ENCODE data around the gene HOXB5. TPM values are rescaled to one million over a fixed set of nuclear protein-coding genes. Genes with fewer than 3 reads are reported as not detected.

Gene HOXB5
- total RNA-seq, 1 donor from 2014 or later, result not detected

- Histone ChIP-seq H4K20me1 (ENCODE audit: insufficient read depth, low read length) (peaks cover 3% of the 10 kb centered on the region), H2AFZ (ENCODE audit: low read depth, low read length) (peak within 1 kb of the TSS; percentile 67), H3K27me3 (ENCODE audit: insufficient read depth, low read length) (peaks cover 97% of the 10 kb centered on the region), H3K9me3 (ENCODE audit: insufficient read depth, low read depth, low read length) (peaks cover 10% of the 10 kb centered on the region), H3K4me1 (ENCODE audit: insufficient read depth, low read length) (peaks cover 11% of the 10 kb centered on the region), H3K27ac (ENCODE audit: low read depth, low read length) (no peak within 1 kb of the TSS), H3K4me2 (ENCODE audit: low read length) (peak within 1 kb of the TSS; percentile 78), H3K9ac (ENCODE audit: low read length) (no peak within 1 kb of the TSS), H3K79me2 (ENCODE audit: insufficient read depth, low read length) (no peaks in the 10 kb centered on the region), H3K36me3 (ENCODE audit: insufficient read depth, low read length) (no peaks in the 10 kb centered on the region), H3K4me3 (ENCODE audit: insufficient read depth, low read depth, low read length) (peak within 1 kb of the TSS; percentile 20)
- Mint-ChIP-seq H3K27me3 (ENCODE audit: low read depth, unreplicated experiment) (peaks cover 86% of the 10 kb centered on the region), H3K4me3 (ENCODE audit: unreplicated experiment) (peak within 1 kb of the TSS; percentile 40), H3K4me1 (ENCODE audit: low read depth, unreplicated experiment) (no peaks in the 10 kb centered on the region), H3K27ac (ENCODE audit: unreplicated experiment) (peak within 1 kb of the TSS; percentile 81), H3K36me3 (ENCODE audit: low read depth, unreplicated experiment) (peaks cover 8% of the 10 kb centered on the region), H3K9me3 (ENCODE audit: unreplicated experiment) (peaks cover 26% of the 10 kb centered on the region)
- FAIRE-seq, result no peak
- peak; percentile 60 for TF ChIP-seq EZH2 (IDR thresholded peaks at IDR 0.05; ENCODE audit: insufficient read depth, low read length)
- TF ChIP-seq CTCF (IDR thresholded peaks at IDR 0.05; ENCODE audit: insufficient read depth, low read depth, low read length), result no peak
- no peak for DNase-seq (ENCODE audit: low read depth)
Observed at GRCh38 chr17:48626245-48627117, 32.9 kb upstream of the HOXB5 start, which contains the start of gene HOXB9. Gene HOXB9 (minus strand): TSS chr17:48626358. CDS start chr17:48626269, 89 bp downstream.

GRCh38 chr17:48625495-48626244, 32.1 kb upstream of the HOXB5 start:
- Histone ChIP-seq H3K9ac (ENCODE audit: low read length) (no peak overlapping the region), H3K27ac (ENCODE audit: low read depth, low read length) (no peak overlapping the region), H4K20me1 (ENCODE audit: insufficient read depth, low read length) (peaks cover 4% of the 10 kb centered on the region), H3K27me3 (ENCODE audit: insufficient read depth, low read length) (peaks cover 97% of the 10 kb centered on the region), H2AFZ (ENCODE audit: low read depth, low read length) (peak overlapping the region; percentile 67), H3K4me3 (ENCODE audit: insufficient read depth, low read depth, low read length) (peak overlapping the region; percentile 20), H3K4me1 (ENCODE audit: insufficient read depth, low read length) (peaks cover 11% of the 10 kb centered on the region), H3K36me3 (ENCODE audit: insufficient read depth, low read length) (no peaks in the 10 kb centered on the region), H3K9me3 (ENCODE audit: insufficient read depth, low read depth, low read length) (peaks cover 10% of the 10 kb centered on the region), H3K4me2 (ENCODE audit: low read length) (peak overlapping the region; percentile 78), H3K79me2 (ENCODE audit: insufficient read depth, low read length) (no peaks in the 10 kb centered on the region)
- Mint-ChIP-seq H3K27ac (ENCODE audit: unreplicated experiment) (no peak overlapping the region), H3K4me1 (ENCODE audit: low read depth, unreplicated experiment) (no peaks in the 10 kb centered on the region), H3K9me3 (ENCODE audit: unreplicated experiment) (peaks cover 30% of the 10 kb centered on the region), H3K4me3 (ENCODE audit: unreplicated experiment) (peak overlapping the region; percentile 40), H3K27me3 (ENCODE audit: low read depth, unreplicated experiment) (peaks cover 86% of the 10 kb centered on the region), H3K36me3 (ENCODE audit: low read depth, unreplicated experiment) (peaks cover 9% of the 10 kb centered on the region)
- no peak for DNase-seq (ENCODE audit: low read depth)
- no peak for FAIRE-seq
- TF ChIP-seq EZH2 (IDR thresholded peaks at IDR 0.05; ENCODE audit: insufficient read depth, low read length) (peak; percentile 73), CTCF (IDR thresholded peaks at IDR 0.05; ENCODE audit: insufficient read depth, low read depth, low read length) (no peak)
